NCI-H526 treated with DMSO at 0.1 percent for 48 hours (cell line): ENCODE results near the gene FGFR4.
"Not testable (repeated sequence)": the region's sequence is repeated elsewhere in the genome, so short reads cannot be mapped to it uniquely, and the experiment has no call there.

Source experiments
- DNase-seq: peaks from one replicate; lab custom pipeline; 2025; lab: John Stamatoyannopoulos, UW

The FGFR4 gene

GRCh38 chr5:177086654-177087397, at the start of gene FGFR4:
FGFR4 (plus strand) TSS chr5:177086915; CDS start chr5:177089603, 2,688 bp downstream.
- peak; percentile 10 for DNase-seq

GRCh38 chr5:177036921-177037320, 49.8 kb upstream of the FGFR4 start:
- DNase-seq = no peak

GRCh38 chr5:177040814-177041420, 45.8 kb upstream of the FGFR4 start:
- DNase-seq = no peak

GRCh38 chr5:177041936-177042335, 44.8 kb upstream of the FGFR4 start:
- no peak for DNase-seq

- DNase-seq = no peak
Measured at GRCh38 chr5:177043114-177043513, 43.6 kb upstream of the FGFR4 start.

GRCh38 chr5:177043958-177044357, 42.8 kb upstream of the FGFR4 start:
- DNase-seq = no peak

GRCh38 chr5:177044641-177045040, 42.1 kb upstream of the FGFR4 start:
- no peak for DNase-seq

- no peak for DNase-seq
Measured at GRCh38 chr5:177045631-177046030, 41.1 kb upstream of the FGFR4 start.

- not testable (repeated sequence) for DNase-seq
Measured at GRCh38 chr5:177048531-177048930, 38.2 kb upstream of the FGFR4 start.

GRCh38 chr5:177049285-177049684, 37.4 kb upstream of the FGFR4 start:
- no peak for DNase-seq

GRCh38 chr5:177064500-177065277, 22.0 kb upstream of the FGFR4 start:
- DNase-seq = no peak

GRCh38 chr5:177065491-177065890, 21.2 kb upstream of the FGFR4 start:
- DNase-seq = no peak

GRCh38 chr5:177066224-177066623, 20.5 kb upstream of the FGFR4 start:
- DNase-seq = no peak

GRCh38 chr5:177067503-177067902, 19.2 kb upstream of the FGFR4 start:
- no peak for DNase-seq

- DNase-seq = peak; percentile 13
Measured at GRCh38 chr5:177070536-177071191, 16.1 kb upstream of the FGFR4 start.

- peak; percentile 52 for DNase-seq
Measured at GRCh38 chr5:177071666-177072385, 14.9 kb upstream of the FGFR4 start.

GRCh38 chr5:177077335-177077734, 9.4 kb upstream of the FGFR4 start:
- DNase-seq = no peak

- DNase-seq = no peak
Measured at GRCh38 chr5:177079606-177080005, 7.1 kb upstream of the FGFR4 start.

- no peak for DNase-seq
Measured at GRCh38 chr5:177080265-177080664, 6.5 kb upstream of the FGFR4 start.

- DNase-seq = no peak
Measured at GRCh38 chr5:177081859-177082258, 4.9 kb upstream of the FGFR4 start.

- DNase-seq = no peak
Measured at GRCh38 chr5:177083357-177083756, 3.4 kb upstream of the FGFR4 start.

GRCh38 chr5:177084175-177084574, 2.5 kb upstream of the FGFR4 start:
- DNase-seq = no peak
